Renal cortex interstitium (tissue), 15 donors: ENCODE results near the gene MSH5. TPM values are rescaled to one million over a fixed set of nuclear protein-coding genes. Genes with fewer than 3 reads are reported as not detected.

ENCODE experiments used
- DNase-seq, 11 donors: peaks; one replicate each; pipeline ENCODE4 v3.0.0-alpha.2; 2013; ENCODE audit warnings: low read depth in 9 of 11, low spot score in 4 of 11; ENCODE audit errors: extremely low read depth in 1 of 11
- long read RNA-seq, 16 experiments: transcript quantifications; one replicate each; lab custom pipeline, GENCODE V29; 2026
- polyA plus RNA-seq, 3 donors: library from polyadenylated mRNA; unstranded; fragments of 120-200 nt; gene quantifications; one replicate each; pipeline ENCODE4 v1.2.1, GENCODE V29; 2013; ENCODE audit not compliant: insufficient read length in 3 of 3

Gene MSH5
- polyA plus RNA-seq: 10 to 100 TPM; 21.4 to 59.0 (median 22.1) TPM
- long read RNA-seq, donor 1: 0 reads
- long read RNA-seq, donor 2, partial matches to known transcripts: 0 of 1 reads
- long read RNA-seq, donor 2, other reads (novel, unspliced or antisense): 0 of 1 reads
- long read RNA-seq, donor 3: 0 reads
- long read RNA-seq, donor 4, partial matches to known transcripts: 0 of 1 reads
- long read RNA-seq, donor 4, other reads (novel, unspliced or antisense): 0 of 1 reads
- long read RNA-seq, donor 5: 0 reads
- long read RNA-seq, donor 6, partial matches to known transcripts: 0 of 1 reads
- long read RNA-seq, donor 6, other reads (novel, unspliced or antisense): 0 of 1 reads
- long read RNA-seq, donor 7, partial matches to known transcripts: 0 of 1 reads
- long read RNA-seq, donor 7, other reads (novel, unspliced or antisense): 0 of 1 reads
- long read RNA-seq, donor 8: 0 reads
- long read RNA-seq, donor 9: 0 reads
- long read RNA-seq, donor 10: 0 reads
- long read RNA-seq, donor 11, partial matches to known transcripts: 0 of 1 reads
- long read RNA-seq, donor 11, other reads (novel, unspliced or antisense): 0 of 1 reads
- long read RNA-seq, donor 12: 0 reads
- long read RNA-seq, donor 13: 0 reads
- long read RNA-seq, donor 14, partial matches to known transcripts: 0 of 1 reads
- long read RNA-seq, donor 14, other reads (novel, unspliced or antisense): 0 of 1 reads
- long read RNA-seq, donor 15: 0 reads
- long read RNA-seq, donor 16, partial matches to known transcripts: 6 of 9 reads
- long read RNA-seq, donor 16, other reads (novel, unspliced or antisense): 0 of 9 reads

DNA sequence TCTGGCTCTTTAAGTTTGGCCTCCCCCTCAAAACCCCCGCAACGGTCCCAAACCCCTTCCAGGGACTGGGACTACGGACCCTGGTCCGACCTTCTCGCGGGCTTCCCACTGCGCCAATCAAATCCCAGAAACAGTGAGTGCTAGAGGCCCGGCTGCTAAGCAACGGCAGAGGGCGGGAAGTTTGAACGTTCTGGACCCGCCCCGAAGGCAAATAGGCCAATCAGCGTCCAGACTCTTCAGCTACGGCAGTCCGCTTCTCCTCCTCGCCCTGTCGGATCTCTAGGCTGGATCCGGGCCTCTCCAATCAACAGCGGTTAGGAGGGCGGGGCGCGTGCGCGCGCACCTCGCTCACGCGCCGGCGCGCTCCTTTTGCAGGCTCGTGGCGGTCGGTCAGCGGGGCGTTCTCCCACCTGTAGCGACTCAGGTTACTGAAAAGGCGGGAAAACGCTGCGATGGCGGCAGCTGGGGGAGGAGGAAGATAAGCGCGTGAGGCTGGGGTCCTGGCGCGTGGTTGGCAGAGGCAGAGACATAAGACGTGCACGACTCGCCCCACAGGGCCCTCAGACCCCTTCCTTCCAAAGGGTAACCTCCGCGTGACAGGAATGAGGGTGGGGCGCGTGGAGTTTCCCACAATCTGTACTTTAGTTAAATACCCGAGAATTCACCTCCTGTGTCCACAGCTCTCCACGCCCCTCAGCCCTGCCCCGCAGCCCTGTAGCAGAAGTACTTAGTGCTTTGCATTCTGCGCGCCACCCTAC is at the start of gene MSH5:
Gene MSH5 (plus strand): TSS at position 367 of the 758 bp plus-strand sequence. CDS start 462 bp downstream, outside the sequence.
- peak; percentile 98 to 100 (median 99) for DNase-seq

DNA sequence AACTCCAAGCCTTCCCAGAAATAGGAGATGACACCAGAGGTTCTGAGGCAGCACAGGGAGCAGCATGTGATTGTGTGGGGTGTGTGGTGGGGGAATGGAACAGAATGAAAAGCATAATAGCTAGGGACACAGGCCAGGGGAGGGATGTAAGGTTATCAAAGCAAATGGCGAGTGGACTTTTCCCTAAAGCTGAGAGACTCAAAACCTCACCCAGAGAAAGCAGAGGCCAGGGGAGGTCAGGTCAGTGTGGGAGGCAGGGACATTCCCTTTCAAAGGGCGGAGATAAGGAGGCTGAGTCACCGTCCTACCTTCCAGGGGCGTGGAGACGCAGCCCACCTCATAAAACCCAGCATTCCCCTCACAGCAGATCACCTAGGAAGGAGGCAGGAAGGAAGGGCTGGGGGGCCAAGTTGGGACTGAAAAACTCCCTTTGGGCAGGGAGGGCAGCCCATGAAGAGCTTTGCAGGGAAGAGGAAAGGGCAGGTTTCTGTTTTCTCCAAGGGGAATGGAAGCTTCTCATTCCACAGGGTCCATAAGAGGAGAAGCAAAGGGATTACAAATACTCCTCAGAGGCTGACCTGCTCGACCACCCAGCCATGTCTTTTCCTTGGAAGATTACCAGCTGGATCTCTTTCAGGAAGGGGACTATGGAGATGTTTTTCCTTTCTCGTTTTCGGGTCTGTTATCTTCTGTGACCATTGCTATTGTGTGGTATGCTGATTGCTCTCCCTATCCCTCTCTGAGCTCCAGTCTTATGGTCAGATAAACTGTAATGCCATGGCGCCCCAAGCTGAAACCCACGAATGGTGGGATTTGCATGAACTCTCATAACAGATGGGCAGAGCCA is 49.4 kb upstream of the MSH5 start:
- no peak for DNase-seq

DNA sequence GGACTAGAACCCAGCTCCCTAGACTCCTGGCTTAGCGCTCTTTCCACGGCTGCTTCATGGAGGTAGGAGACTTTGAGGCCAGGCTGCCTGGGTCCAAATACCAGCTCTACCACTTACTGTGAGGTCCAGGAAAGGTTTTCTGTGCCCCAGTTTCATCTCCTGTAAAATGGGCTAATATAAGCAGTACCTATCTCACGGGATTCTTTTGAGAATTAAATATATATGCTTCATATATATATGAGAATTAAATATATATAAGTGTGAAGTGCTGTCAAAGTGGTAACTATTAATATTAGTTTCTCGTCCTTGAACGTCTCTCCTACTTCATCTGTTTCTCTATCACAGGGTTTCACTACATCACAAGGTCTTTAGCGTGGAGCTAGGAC is 48.7 kb upstream of the MSH5 start:
- DNase-seq: no peak

DNA sequence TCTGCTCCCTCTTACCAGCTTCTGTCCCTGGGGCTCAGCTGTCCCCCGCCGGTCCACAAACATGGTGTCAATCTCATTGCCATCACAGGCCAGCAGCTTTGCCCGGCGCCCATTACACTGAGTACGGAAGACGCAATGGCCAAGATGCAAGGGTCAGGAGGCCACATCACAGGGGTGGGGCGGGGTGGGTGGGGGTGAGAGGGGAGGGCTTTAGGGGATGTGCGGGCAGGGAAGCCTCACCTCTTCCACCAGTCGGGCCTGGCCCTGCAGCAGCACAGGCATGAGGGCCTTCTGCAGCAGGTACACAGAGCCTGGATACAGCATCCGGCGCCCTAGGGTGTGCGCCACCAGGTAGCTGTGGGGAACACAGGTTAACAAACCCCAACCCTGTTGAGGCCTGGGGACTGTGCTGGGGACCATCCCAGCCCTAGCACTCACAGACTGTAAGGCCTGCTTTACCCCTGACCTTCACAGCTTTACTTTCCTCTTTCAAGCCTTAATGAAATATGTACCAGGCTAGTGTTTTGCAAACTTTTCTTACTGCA is 48.2 kb upstream of the MSH5 start:
- no peak for DNase-seq

DNA sequence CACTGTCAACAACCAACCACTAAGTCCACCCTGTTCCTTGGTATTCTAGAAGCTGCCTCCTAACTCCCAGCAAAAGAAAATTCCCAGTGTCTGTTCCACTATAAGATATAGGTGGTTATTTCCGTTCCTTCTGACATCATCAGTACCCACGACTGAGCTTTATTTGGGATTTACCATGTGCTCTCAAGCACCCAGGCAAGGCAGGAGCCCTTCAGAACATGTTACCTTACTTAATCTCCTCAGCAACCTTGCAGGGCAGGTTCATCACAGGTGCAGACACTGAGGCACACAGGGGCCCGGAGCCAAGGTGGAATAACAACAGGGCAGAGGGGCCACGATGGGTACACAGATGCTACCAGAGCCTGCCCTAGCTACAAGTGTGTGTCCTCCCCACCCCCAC is 47.5 kb upstream of the MSH5 start:
- DNase-seq: no peak

DNA sequence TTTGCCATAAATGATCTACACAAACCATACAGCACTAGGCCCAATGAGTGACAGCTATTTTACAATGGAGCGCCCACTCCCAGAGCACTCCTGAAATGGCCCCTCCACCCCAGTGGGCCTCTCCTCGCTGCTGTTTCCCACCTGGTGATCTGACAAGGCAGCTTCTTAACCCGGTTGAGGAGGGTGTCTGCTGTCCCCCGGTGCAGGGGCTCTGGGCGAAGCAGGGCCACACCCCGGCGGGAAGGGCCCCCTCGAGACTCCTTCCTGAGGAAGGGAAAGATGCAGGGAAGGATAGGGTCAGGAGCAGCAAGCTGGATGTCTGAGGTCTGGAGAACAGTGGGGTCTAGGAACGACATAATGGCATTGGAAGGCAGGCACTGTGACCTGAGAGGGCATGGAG is 46.9 kb upstream of the MSH5 start:
- no peak for DNase-seq

DNA sequence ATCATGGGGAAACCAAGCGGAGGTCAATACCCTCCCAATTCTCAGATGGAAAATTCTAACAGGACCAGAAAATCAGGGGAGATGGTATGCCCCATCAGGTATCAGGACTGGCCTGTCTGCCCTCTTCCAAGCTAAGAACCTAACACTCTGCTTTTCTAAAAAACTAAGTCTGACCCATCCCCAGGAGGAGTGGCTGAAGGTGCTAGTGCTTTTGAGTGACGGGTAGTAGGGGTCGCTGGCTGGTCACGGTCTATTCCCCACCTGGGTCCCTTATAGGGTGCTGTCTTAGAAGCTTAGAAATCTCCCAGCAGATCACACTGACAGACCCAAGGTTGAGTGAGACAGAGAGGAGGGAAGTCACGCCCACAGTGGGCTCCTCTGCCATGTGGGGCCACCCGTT is 46.3 kb upstream of the MSH5 start:
- DNase-seq: no peak

DNA sequence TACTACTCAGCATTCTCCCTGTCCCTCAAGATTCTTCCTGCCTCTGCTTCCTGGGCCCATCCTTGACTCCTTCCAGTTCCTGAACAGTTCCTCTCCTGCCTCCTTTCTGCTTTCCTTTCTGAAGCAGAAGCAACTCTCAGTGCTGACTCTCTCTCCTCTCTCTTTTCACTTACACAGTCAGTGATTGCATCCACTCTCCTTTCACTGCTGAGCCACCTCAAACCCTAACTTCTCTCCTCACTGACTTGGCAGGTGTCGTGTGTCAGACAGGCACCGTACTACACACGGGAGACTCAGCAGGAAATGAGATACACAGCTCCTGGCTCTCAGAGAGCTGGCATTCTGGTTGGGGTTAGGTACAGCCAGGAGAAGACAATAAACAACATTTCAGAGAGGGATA is 42.2 kb upstream of the MSH5 start:
- no peak for DNase-seq

DNA sequence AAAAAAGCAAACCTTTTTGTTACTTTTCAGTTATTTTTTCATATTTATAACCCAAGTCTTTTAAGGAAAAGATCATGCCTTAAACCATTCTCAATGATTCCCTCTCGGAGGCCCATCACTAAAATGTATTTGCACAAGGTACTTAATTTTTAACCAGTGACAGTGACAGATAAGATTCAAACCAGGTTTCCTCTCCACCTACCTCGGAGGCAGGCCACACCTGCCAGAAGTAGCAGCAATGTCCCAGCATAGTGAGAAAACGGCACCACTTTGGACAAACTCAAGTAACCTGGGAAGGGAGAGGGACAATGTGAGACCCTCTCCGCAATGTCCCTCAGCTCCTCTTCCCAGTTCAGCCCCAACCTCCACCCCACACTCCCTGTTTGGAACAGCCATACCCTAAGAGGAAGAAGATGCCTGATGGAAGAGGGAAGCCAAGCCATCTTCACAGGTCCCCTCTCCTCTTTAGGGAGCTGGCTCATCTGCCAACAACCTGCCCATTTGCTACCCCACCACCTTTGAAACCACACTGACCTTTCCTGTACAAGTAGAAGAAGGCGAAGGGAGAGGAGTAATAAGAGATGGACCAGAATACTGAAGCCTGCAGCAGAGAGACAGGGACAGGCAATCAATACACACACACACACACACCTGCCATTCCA is 38.9 kb upstream of the MSH5 start:
- no peak for DNase-seq

DNA sequence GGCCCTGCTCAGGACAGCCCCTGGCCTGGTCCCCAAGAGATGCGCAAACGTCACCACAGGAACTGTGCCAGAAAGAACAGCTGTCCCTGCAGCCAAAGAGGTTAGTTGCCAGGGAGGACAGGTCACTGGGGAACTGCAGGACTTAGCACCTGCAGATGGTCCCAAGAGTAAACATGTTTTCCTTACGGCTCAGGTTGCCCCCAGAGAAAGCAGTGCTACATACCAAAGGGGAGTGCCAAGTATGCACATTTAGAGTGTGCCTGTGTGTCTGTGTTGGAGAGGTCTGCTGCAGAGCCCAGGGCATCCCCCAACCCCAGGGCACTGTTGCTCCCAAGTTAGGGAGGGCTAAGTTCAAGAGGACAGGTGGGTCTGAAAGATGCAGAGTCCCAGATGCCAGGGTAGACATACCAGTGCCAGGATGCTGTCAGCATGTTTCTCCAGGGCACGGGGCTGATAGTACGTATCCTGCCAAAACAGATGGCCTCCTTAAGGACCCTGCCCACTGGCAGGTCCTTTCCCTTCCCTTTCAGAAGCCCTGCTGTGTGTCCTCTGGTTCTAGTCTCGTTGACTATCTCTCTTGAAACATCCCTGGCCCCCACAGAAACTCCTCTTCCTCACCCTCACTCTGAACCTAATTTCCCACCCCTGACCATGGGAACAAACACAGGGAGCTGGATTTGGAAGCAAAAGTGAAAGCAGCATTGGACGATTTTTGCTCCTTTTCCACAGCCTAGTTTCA is 38.0 kb upstream of the MSH5 start:
- no peak for DNase-seq

DNA sequence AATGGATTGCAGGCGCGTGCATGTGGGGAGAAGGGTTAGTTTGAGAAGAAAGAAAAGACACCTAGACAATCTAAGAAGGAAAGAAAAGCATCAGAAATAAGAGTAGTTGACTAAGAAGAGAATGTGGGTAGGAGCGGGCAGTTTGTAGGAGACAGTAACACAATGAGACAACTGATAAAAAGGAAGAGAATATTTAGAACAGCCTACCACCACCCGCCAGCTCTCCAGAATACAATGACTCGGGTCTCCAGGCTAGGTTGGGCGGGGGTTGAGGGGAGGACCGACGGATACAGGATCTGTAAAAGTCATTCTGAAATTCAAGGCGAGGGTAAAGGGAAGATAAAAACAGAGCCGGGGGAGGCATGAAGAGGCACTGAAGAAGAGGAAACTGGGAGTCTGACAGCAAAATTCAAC is 37.4 kb upstream of the MSH5 start:
- DNase-seq: no peak

DNA sequence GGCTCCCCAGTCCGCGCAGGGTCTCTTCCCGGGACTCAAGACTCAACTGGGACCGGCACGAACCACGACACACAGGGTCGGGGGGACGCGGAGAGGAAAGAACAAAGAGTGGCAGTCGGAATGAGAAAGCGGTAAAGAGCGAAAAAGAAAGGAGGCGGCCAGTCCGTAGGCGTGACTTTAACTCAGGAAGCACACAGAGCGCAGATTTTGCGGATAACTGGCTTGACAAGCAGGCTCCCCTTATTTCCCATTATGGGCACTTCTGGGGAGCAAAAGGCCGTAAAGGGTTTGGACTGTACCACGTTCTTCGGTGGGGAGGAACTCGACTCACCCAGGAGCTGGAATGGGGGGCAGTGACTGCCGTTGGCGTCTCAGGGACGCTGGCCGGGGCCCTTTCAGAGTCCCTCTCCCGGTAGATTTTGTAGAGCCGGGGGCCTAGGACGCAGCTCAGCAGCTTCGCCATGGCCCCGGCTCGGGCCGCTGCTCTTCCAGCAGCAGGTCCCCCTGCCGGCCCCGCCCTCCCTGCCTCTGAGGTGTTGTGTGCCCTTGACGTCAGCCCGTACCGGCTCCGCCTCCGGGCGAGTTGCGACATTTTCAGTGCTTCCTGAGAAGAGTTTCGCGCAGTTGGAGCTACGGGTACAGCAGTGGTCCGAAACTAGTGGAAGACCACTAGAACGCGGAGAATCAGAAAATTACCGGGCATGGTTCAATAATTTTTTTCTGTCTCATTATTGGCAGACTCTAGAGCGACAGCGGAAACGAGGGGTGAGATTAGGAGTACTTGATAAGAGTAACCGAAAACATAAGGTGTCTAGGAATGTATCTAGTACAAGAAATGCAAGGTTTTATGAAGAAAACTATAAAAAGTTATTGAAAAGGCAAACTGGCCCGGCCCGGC is 36.7 kb upstream of the MSH5 start, which contains the start of gene ABHD16A:
Gene ABHD16A (minus strand): TSS at position 506 of the 898 bp plus-strand sequence. CDS start 43 bp downstream, at position 463.
- DNase-seq: peak; percentile 97 to 99 (median 98)

DNA sequence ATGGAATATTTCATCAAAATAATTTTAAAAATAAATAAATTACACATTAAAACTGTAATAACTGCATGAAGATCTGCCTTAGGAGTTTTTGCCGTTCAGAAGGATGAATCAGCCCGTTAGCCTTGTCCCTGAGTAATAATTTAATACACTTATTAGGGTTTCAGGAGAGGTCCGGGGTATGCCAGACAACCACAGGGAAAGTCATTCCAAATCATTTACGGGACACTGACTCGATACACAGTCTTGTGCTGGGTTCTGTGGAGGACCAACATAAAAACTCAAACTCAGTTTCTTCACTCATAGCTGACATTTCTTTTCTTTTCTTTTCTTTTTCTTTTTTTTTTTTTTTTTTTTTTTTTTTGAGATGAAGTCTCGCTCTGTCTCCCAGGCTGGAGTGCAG is 33.9 kb upstream of the MSH5 start:
- no peak for DNase-seq

DNA sequence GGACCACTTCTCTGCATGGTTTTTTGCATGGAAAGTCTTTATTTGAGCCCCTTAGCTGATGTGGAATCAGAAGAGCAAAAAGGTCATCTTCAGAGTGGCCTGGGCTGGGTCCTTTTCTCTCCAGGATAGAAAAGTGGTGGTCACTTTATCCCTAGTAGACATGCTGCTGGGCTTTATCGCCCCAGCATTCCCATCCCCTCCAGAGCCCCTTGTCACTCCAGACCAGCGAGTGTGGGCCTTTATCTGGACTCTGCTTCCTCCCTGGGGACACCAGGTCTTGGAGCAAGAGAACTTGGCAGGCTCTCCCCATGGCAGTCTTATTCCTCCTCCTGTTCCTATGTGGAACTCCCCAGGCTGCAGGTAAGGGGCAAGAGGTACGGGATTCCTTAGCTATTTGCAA is 33.2 kb upstream of the MSH5 start, which contains the start of gene LY6G6F:
Gene LY6G6F (plus strand): TSS at position 268 of the 400 bp plus-strand sequence. CDS start 41 bp downstream, at position 309.
- DNase-seq: no peak

DNA sequence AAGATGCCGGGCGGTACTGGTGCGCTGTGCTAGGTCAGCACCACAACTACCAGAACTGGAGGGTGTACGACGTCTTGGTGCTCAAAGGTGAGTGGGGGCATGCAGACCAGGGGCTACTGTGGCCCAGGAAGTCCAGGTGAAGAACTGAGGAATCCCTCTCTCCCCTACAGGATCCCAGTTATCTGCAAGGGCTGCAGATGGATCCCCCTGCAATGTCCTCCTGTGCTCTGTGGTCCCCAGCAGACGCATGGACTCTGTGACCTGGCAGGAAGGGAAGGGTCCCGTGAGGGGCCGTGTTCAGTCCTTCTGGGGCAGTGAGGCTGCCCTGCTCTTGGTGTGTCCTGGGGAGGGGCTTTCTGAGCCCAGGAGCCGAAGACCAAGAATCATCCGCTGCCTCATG is 32.1 kb upstream of the MSH5 start:
- no peak for DNase-seq

DNA sequence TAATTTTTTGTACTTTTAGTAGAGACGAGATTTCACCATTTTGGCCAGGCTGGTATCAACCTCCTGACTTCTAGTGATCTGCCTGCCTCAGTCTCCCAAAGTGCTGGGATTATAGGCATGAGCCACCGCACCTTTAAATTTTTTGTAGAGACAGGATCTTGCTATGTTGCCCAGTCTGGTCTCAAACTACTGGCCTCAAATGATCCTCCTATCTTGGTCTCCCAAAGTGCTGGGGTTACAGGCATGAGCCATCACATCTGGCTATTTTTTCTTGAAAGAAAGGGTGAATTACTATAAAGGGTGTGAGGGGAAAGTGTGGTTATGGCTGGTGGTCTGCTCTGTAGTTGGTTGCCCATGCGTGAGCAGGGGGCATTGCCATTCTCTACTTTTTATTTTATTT is 31.6 kb upstream of the MSH5 start:
- DNase-seq: no peak
